NT2/D1 (cell line): Measurements from ENCODE around the gene LHFPL6.

Source experiments
- SUZ12 ChIP-seq: IDR thresholded peaks from 2 replicates; pipeline ENCODE4 v1.6.1; 2011; ENCODE audit not compliant: insufficient read length, insufficient read depth; ENCODE audit errors: extremely low read depth
- YY1 ChIP-seq: IDR thresholded peaks from 2 replicates; pipeline ENCODE4 v1.6.1; 2011; ENCODE audit not compliant: insufficient read length, insufficient read depth
- ZNF274 ChIP-seq: IDR thresholded peaks from 2 replicates; pipeline ENCODE4 v1.6.1; 2011; ENCODE audit warnings: mild to moderate bottlenecking, low read depth, low read length

- TF ChIP-seq ZNF274 (no peak), YY1 (no peak), SUZ12 (no peak)
These were observed 276.4 kb downstream of the LHFPL6 start for GRCh38 chr13:39326469-39327171.
